Middle frontal gyrus (tissue), 1 donor: Measurements from ENCODE around the gene ZNF567.

Source experiments
- DNase-seq: peaks from one replicate; pipeline ENCODE4 v3.0.0-alpha.2; 2015; ENCODE audit warnings: low spot score; ENCODE audit errors: extremely low spot score

ZNF567 gene

GRCh38 chr19:36750066-36750691 lies 62.8 kb downstream of the ZNF567 start:
- DNase-seq: no peak
